ENCODE results near the gene MMP2.

MMP2 gene

GRCh38 chr16:55468352-55468990 lies 10.5 kb upstream of the MMP2 start:
- Histone ChIP-seq H3K4me3 (ENCODE audit: insufficient read depth, low read depth, low read length) (no peak overlapping the region), H3K27ac (ENCODE audit: insufficient read depth, low read depth, low read length, poor library complexity, severe bottlenecking) (no peak overlapping the region), H3K4me1 (ENCODE audit: control insufficient read depth, insufficient read depth, low read length) (peaks cover 7% of the 10 kb centered on the region), H3K36me3 (ENCODE audit: control insufficient read depth, insufficient read depth, low read length) (no peaks in the 10 kb centered on the region), H3K9me3 (ENCODE audit: control insufficient read depth, low read length) (no peaks in the 10 kb centered on the region), H3K27me3 (ENCODE audit: control insufficient read depth, insufficient read depth, low read length, poor library complexity, severe bottlenecking) (no peaks in the 10 kb centered on the region)
- 88 to 94% methylated on average over 7 of the region's 7 CpGs for WGBS, 2 experiments

- WGBS, 2 experiments = 50 to 53% methylated on average over 9 of the region's 9 CpGs
- H3K4me3 ChIP-seq (ENCODE audit: insufficient read depth, low read depth, low read length) = no peak overlapping the region
- peaks cover 5% of the 10 kb centered on the region for H3K27me3 ChIP-seq (ENCODE audit: control insufficient read depth, insufficient read depth, low read length, poor library complexity, severe bottlenecking)
- H3K27ac ChIP-seq (ENCODE audit: insufficient read depth, low read depth, low read length, poor library complexity, severe bottlenecking) = no peak overlapping the region
- H3K36me3 ChIP-seq (ENCODE audit: control insufficient read depth, insufficient read depth, low read length) = no peaks in the 10 kb centered on the region
- peaks cover 7% of the 10 kb centered on the region for H3K4me1 ChIP-seq (ENCODE audit: control insufficient read depth, insufficient read depth, low read length)
- no peaks in the 10 kb centered on the region for H3K9me3 ChIP-seq (ENCODE audit: control insufficient read depth, low read length)
Observed at GRCh38 chr16:55469821-55470532, 9.0 kb upstream of the MMP2 start.

DNA sequence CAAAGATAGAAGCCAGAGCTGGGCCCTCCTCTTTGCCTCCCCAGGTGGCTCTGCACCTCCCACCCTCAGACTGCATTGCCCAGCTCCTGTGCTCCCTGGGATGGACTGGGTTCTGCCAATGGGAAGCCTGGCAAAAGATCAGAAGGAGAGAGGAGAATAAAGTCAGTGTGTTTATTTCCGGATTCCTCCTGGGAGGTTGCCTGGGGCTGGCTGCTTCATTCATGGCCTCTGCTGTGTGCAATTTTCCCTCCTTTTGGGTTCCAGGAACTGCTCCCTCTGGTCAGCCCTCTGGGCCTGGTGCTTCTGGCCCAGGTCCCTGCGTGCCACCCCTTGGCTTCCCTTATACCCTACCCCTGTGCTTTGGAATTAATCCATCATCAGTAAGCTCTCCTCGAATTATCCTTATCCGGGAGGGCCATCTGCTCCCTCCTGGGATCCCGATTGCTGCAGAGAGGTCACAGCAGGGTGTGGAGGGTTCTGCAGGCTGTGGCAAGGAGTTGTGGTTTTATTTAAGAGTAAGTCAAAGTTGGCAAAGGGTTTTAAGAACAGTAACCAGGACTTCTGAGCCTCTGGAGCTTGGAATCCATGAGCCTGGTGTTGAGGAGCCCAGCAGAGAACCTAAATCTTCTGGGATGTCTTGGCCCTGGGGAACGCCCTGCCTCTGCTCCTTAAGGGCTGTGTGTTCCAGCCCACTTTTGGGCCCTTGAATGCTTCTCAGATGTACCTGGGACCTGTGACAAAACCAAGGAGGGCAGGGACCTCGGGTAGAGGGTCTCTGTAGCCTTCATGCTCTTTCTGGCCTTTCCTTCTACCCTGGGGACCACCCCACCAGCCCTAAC lies 8.2 kb upstream of the MMP2 start:
- Histone ChIP-seq H3K27ac (ENCODE audit: insufficient read depth, low read depth, low read length, poor library complexity, severe bottlenecking) (no peak overlapping the region), H3K4me3 (ENCODE audit: insufficient read depth, low read depth, low read length) (no peak overlapping the region), H3K9me3 (ENCODE audit: control insufficient read depth, low read length) (no peaks in the 10 kb centered on the region), H3K36me3 (ENCODE audit: control insufficient read depth, insufficient read depth, low read length) (no peaks in the 10 kb centered on the region), H3K27me3 (ENCODE audit: control insufficient read depth, insufficient read depth, low read length, poor library complexity, severe bottlenecking) (peaks cover 9% of the 10 kb centered on the region), H3K4me1 (ENCODE audit: control insufficient read depth, insufficient read depth, low read length) (peaks cover 4% of the 10 kb centered on the region)
- 53 to 67% methylated on average over 7 of the region's 7 CpGs for WGBS, 2 experiments

- Histone ChIP-seq H3K4me1 (ENCODE audit: control insufficient read depth, insufficient read depth, low read length) (peaks cover 4% of the 10 kb centered on the region), H3K27me3 (ENCODE audit: control insufficient read depth, insufficient read depth, low read length, poor library complexity, severe bottlenecking) (peaks cover 11% of the 10 kb centered on the region), H3K36me3 (ENCODE audit: control insufficient read depth, insufficient read depth, low read length) (no peaks in the 10 kb centered on the region), H3K9me3 (ENCODE audit: control insufficient read depth, low read length) (no peaks in the 10 kb centered on the region), H3K4me3 (ENCODE audit: insufficient read depth, low read depth, low read length) (no peak overlapping the region), H3K27ac (ENCODE audit: insufficient read depth, low read depth, low read length, poor library complexity, severe bottlenecking) (no peak overlapping the region)
- 88 to 92% methylated on average over 4 of the region's 4 CpGs for WGBS, 2 experiments
Observed at GRCh38 chr16:55471448-55472097, 7.4 kb upstream of the MMP2 start.

DNA sequence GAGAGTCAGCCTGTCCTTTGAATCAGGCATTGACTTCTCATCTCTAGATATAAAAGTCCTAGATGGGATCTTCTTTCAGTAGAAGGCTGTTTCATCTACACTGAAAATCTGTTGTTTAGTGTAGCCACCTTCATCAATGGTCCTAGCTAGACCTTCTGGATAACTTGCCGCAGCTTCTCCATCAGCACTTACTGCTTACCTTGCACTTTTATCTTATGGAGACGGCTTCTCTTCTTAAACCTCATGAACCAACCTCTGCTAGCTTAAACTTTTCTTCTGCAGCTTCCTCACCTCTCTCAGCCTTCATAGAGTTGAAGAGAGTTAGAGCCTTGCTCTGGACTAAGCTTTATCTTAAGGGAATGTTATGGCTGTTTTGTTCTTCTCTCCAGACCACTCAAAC lies 5.4 kb upstream of the MMP2 start:
- Histone ChIP-seq H3K27me3 (ENCODE audit: control insufficient read depth, insufficient read depth, low read length, poor library complexity, severe bottlenecking) (peaks cover 31% of the 10 kb centered on the region), H3K4me1 (ENCODE audit: control insufficient read depth, insufficient read depth, low read length) (peaks cover 4% of the 10 kb centered on the region), H3K9me3 (ENCODE audit: control insufficient read depth, low read length) (no peaks in the 10 kb centered on the region), H3K27ac (ENCODE audit: insufficient read depth, low read depth, low read length, poor library complexity, severe bottlenecking) (no peak overlapping the region), H3K4me3 (ENCODE audit: insufficient read depth, low read depth, low read length) (no peak overlapping the region), H3K36me3 (ENCODE audit: control insufficient read depth, insufficient read depth, low read length) (no peaks in the 10 kb centered on the region)
- WGBS, 2 experiments = 89 to 91% methylated on average over 2 of the region's 2 CpGs

DNA sequence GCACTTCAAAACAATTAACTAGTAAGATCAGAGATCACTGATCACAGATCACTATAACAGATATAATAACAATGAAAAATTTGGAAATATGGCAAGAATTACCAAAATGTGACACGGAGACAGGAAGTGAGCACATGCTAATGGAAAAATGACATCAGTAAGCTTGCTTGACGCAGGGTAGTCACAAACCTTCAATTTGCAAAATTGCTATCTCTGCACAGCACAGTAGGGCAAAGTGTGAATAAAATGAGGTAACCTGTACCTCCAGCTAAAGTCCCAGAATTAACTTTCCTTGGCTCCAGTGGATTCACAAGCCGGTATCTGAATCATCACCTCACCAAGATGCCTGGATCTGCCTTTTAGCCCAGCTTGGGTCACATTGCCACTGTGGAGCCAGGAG lies 4.2 kb upstream of the MMP2 start:
- Histone ChIP-seq H3K9me3 (ENCODE audit: control insufficient read depth, low read length) (no peaks in the 10 kb centered on the region), H3K27me3 (ENCODE audit: control insufficient read depth, insufficient read depth, low read length, poor library complexity, severe bottlenecking) (peaks cover 40% of the 10 kb centered on the region), H3K36me3 (ENCODE audit: control insufficient read depth, insufficient read depth, low read length) (no peaks in the 10 kb centered on the region), H3K4me1 (ENCODE audit: control insufficient read depth, insufficient read depth, low read length) (peaks cover 4% of the 10 kb centered on the region), H3K4me3 (ENCODE audit: insufficient read depth, low read depth, low read length) (no peak overlapping the region), H3K27ac (ENCODE audit: insufficient read depth, low read depth, low read length, poor library complexity, severe bottlenecking) (no peak overlapping the region)
- WGBS, 2 experiments = 89 to 96% methylated on average over 3 of the region's 3 CpGs

GRCh38 chr16:55475919-55476318 lies 3.1 kb upstream of the MMP2 start:
- H3K4me1 ChIP-seq (ENCODE audit: control insufficient read depth, insufficient read depth, low read length) = no peaks in the 10 kb centered on the region
- H3K27ac ChIP-seq (ENCODE audit: insufficient read depth, low read depth, low read length, poor library complexity, severe bottlenecking) = no peak overlapping the region
- H3K9me3 ChIP-seq (ENCODE audit: control insufficient read depth, low read length) = no peaks in the 10 kb centered on the region

DNA sequence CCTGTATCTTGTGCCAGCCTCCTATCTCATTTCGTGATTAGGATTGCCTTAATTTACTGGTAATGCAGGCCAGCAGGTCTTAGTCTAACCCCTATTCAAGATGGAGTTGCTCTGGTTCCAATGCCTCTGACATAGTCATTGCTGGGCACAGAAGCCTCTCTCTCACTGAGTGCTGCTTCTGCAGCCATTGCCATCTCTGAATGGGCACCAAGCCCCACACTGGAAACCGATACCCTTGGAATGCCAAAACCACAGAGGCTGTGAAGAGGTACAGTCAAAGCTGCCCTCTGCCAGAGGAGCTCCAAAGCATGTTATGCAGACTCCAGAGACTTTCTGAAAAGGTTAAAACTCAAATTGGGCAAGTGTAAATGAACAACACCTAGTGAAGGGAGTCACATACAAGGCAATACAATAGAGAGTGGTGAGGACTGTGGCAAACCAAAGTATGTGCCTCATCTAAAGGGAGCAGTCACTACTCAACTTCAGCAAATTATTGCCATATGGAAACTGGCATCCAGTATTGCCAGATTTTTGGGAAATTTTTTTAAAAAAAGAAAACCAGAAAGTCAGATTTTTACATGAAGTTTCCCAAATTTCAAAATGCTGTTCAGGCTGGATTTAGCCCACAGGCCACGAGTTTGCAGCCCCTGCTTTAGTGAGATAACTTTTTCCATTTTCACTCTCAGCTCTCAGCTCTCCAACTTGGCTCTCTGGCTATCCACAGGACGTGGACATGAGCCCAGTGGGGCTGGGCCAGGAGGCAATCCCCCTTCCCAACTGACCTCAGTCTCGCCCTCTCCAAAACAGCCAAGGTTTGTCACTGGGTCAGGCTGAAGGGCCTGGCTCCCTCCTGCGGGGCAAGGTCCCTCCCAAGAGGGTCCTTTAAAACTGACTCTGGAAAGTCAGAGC lies 2.1 kb upstream of the MMP2 start:
- Histone ChIP-seq H3K4me3 (ENCODE audit: insufficient read depth, low read depth, low read length) (no peak overlapping the region), H3K9me3 (ENCODE audit: control insufficient read depth, low read length) (no peaks in the 10 kb centered on the region), H3K27ac (ENCODE audit: insufficient read depth, low read depth, low read length, poor library complexity, severe bottlenecking) (no peak overlapping the region), H3K27me3 (ENCODE audit: control insufficient read depth, insufficient read depth, low read length, poor library complexity, severe bottlenecking) (peaks cover 59% of the 10 kb centered on the region), H3K36me3 (ENCODE audit: control insufficient read depth, insufficient read depth, low read length) (no peaks in the 10 kb centered on the region), H3K4me1 (ENCODE audit: control insufficient read depth, insufficient read depth, low read length) (no peaks in the 10 kb centered on the region)
- 82 to 85% methylated on average over 6 of the region's 6 CpGs for WGBS, 2 experiments

More at GRCh38 chr16:55475919-55476318, 3.1 kb upstream of the MMP2 start:
- 89 to 92% methylated on average over 5 of the region's 5 CpGs for WGBS, 2 experiments
- Histone ChIP-seq H3K36me3 (ENCODE audit: control insufficient read depth, insufficient read depth, low read length) (no peaks in the 10 kb centered on the region), H3K4me3 (ENCODE audit: insufficient read depth, low read depth, low read length) (no peak overlapping the region), H3K27me3 (ENCODE audit: control insufficient read depth, insufficient read depth, low read length, poor library complexity, severe bottlenecking) (peaks cover 51% of the 10 kb centered on the region)

DNA sequence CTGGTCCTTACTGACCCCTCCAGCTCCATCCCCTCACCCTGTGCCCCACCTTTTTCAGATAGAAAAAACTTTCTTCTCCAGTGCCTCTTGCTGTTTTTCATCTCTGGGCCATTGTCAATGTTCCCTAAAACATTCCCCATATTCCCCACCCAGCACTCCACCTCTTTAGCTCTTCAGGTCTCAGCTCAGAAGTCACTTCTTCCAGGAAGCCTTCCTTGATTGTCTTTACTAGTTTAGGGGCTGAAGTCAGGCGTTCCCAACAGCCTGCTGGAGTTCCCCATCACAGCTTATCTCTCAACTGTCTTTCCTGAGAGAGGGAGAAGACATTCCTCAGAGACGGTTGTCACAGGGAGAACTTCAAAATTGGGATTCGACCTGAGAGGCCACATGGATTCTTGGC lies 1.3 kb upstream of the MMP2 start:
- no peak overlapping the region for H3K4me3 ChIP-seq (ENCODE audit: insufficient read depth, low read depth, low read length)
- peaks cover 59% of the 10 kb centered on the region for H3K27me3 ChIP-seq (ENCODE audit: control insufficient read depth, insufficient read depth, low read length, poor library complexity, severe bottlenecking)
- no peaks in the 10 kb centered on the region for H3K36me3 ChIP-seq (ENCODE audit: control insufficient read depth, insufficient read depth, low read length)
- H3K9me3 ChIP-seq (ENCODE audit: control insufficient read depth, low read length) = no peaks in the 10 kb centered on the region
- H3K4me1 ChIP-seq (ENCODE audit: control insufficient read depth, insufficient read depth, low read length) = no peaks in the 10 kb centered on the region
- H3K27ac ChIP-seq (ENCODE audit: insufficient read depth, low read depth, low read length, poor library complexity, severe bottlenecking) = no peak overlapping the region
- WGBS, 2 experiments = 63 to 64% methylated on average over 3 of the region's 3 CpGs
